Measurements from ENCODE around the gene KCTD5. TPM values are rescaled to one million over a fixed set of nuclear protein-coding genes. Genes with fewer than 3 reads are reported as not detected.
"Not testable (repeated sequence)": the region's sequence is repeated elsewhere in the genome, so short reads cannot be mapped to it uniquely, and the experiment has no call there.

The KCTD5 gene
- total and polyA plus RNA-seq, 2 experiments from 2014 or later, result 32.6 to 32.9 TPM

- no peak for DNase-seq (ENCODE audit: low read depth in 1 of 2, low spot score in 1 of 2)
- H3K4me3 ChIP-seq, result no peak overlapping the region
- peak overlapping the region; percentile 48 for H3K27ac ChIP-seq
- H3K4me1 ChIP-seq (ENCODE audit: low read depth), result no peaks in the 10 kb centered on the region
- TF ChIP-seq, protein P1, sequence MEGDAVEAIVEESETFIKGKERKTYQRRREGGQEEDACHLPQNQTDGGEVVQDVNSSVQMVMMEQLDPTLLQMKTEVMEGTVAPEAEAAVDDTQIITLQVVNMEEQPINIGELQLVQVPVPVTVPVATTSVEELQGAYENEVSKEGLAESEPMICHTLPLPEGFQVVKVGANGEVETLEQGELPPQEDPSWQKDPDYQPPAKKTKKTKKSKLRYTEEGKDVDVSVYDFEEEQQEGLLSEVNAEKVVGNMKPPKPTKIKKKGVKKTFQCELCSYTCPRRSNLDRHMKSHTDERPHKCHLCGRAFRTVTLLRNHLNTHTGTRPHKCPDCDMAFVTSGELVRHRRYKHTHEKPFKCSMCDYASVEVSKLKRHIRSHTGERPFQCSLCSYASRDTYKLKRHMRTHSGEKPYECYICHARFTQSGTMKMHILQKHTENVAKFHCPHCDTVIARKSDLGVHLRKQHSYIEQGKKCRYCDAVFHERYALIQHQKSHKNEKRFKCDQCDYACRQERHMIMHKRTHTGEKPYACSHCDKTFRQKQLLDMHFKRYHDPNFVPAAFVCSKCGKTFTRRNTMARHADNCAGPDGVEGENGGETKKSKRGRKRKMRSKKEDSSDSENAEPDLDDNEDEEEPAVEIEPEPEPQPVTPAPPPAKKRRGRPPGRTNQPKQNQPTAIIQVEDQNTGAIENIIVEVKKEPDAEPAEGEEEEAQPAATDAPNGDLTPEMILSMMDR (IDR thresholded peaks at IDR 0.05; ENCODE audit: low read depth, low read length), result no peak
- no peaks in the 10 kb centered on the region for H3K9me3 ChIP-seq (ENCODE audit: low read depth)
- H3K27me3 ChIP-seq, result no peaks in the 10 kb centered on the region
- no peaks in the 10 kb centered on the region for H3K36me3 ChIP-seq
Observed at GRCh38 chr16:2692251-2692947, 10.1 kb downstream of the KCTD5 start.

DNA sequence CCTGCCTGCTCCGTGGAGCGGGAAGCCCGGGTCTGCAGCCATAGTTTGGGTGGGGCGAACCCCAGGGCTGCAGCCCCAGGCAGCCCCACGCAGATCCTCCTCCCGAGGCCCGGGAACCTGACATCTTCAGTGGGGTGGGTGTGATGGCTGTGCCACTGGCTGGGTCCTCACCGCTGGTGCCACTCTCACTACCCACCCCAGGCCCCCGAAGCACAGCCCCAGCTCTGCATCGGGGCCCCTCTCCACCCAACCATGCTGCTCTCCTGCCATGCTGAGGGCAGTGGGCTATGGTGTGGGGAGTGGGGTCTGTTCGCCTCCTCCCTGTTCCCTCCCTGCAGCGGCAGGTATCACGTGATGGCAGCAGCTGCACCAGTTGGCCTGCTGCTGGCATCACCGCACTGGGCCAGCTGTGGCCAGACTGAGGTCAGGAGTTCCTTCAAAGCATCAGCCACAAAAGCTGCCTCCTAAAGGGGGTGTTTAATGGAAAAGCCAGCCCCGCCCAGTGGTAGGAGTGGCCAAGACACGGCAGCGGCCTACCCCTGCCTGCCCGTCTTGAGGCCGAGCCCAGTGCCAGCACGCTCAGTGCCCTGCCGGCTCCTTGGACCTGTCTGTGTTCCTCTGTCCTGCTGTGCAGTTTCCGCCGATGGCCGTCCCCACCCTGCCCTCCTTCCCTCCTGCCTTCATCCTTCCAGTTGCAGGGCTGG lies 10.8 kb downstream of the KCTD5 start:
- Histone ChIP-seq H3K36me3 (no peaks in the 10 kb centered on the region), H3K27me3 (no peaks in the 10 kb centered on the region), H3K27ac (no peak overlapping the region), H3K4me1 (ENCODE audit: low read depth) (no peaks in the 10 kb centered on the region), H3K4me3 (no peak overlapping the region), H3K9me3 (ENCODE audit: low read depth) (no peaks in the 10 kb centered on the region)
- no peak for DNase-seq (ENCODE audit: low read depth in 1 of 2, low spot score in 1 of 2)
- TF ChIP-seq, protein P1 (IDR thresholded peaks at IDR 0.05; ENCODE audit: low read depth, low read length), result no peak

- H3K36me3 ChIP-seq; H3K27ac ChIP-seq; H3K27me3 ChIP-seq; H3K9me3 ChIP-seq (ENCODE audit: low read depth); H3K4me3 ChIP-seq; H3K4me1 ChIP-seq (ENCODE audit: low read depth); DNase-seq (ENCODE audit: low read depth in 1 of 2, low spot score in 1 of 2): not testable (repeated sequence)
Observed at GRCh38 chr16:2696601-2697250, 14.4 kb downstream of the KCTD5 start.

- Histone ChIP-seq H3K27ac (no peak overlapping the region), H3K36me3 (peaks cover 8% of the 10 kb centered on the region), H3K9me3 (ENCODE audit: low read depth) (no peaks in the 10 kb centered on the region), H3K4me1 (ENCODE audit: low read depth) (no peaks in the 10 kb centered on the region), H3K27me3 (no peaks in the 10 kb centered on the region), H3K4me3 (no peak overlapping the region)
- TF ChIP-seq, protein P1 (IDR thresholded peaks at IDR 0.05; ENCODE audit: low read depth, low read length), result no peak
- DNase-seq (ENCODE audit: low read depth in 1 of 2, low spot score in 1 of 2), result no peak
Observed at GRCh38 chr16:2697401-2697948, 15.2 kb downstream of the KCTD5 start.

DNA sequence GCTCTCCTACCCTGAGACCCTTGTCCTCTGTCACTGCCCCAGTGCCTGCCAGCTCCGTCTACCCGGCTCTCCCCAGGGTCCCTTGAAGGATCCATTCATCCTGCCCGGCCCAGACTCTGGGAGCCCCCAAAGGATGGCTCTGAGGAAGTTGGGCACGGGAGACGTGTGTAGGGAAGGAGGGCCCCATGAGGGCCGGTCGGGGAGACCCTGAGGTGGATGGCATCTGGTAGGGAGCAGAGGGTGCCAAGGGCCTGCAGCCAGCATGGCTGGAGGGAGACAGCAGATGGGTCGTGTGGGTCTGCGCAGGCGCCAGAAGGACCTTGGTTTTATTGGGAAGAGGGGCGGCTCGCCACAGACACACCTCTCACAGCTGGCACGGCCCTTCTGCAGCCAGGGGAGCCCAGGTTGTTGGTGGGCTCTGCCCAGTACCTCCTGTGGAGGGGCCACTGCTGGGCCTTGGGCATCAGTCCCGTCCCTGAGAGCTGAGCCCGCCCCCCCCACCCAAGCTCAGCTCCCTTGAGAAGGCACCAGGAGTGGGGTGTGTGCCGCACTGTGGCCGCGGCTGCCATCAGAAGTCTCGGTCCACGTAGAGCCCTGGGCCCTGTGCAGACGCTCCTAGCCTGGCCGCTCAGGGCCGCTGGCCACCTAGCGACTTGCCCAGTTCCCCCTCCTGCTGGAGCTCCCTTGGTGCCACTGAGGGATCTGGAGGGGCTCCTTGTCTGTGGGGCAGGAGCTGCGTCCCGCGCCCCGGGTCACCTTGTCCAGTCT lies 16.0 kb downstream of the KCTD5 start:
- no peak for DNase-seq (ENCODE audit: low read depth in 1 of 2, low spot score in 1 of 2)
- H3K27ac ChIP-seq, result no peak overlapping the region
- H3K36me3 ChIP-seq, result peaks cover 8% of the 10 kb centered on the region
- no peaks in the 10 kb centered on the region for H3K9me3 ChIP-seq (ENCODE audit: low read depth)
- no peaks in the 10 kb centered on the region for H3K27me3 ChIP-seq
- H3K4me1 ChIP-seq (ENCODE audit: low read depth), result no peaks in the 10 kb centered on the region
- no peak overlapping the region for H3K4me3 ChIP-seq
- TF ChIP-seq, protein P1 (IDR thresholded peaks at IDR 0.05; ENCODE audit: low read depth, low read length), result no peak
